Measurements from ENCODE around the gene PFKFB3. TPM values are rescaled to one million over a fixed set of nuclear protein-coding genes. Genes with fewer than 3 reads are reported as not detected.

PFKFB3 gene
- total and polyA plus RNA-seq, 2 of the 13 experiments (the other 11 are each of a cell fraction or from before 2014, with no cell fraction given) = 1.2 to 13.3 TPM

DNA sequence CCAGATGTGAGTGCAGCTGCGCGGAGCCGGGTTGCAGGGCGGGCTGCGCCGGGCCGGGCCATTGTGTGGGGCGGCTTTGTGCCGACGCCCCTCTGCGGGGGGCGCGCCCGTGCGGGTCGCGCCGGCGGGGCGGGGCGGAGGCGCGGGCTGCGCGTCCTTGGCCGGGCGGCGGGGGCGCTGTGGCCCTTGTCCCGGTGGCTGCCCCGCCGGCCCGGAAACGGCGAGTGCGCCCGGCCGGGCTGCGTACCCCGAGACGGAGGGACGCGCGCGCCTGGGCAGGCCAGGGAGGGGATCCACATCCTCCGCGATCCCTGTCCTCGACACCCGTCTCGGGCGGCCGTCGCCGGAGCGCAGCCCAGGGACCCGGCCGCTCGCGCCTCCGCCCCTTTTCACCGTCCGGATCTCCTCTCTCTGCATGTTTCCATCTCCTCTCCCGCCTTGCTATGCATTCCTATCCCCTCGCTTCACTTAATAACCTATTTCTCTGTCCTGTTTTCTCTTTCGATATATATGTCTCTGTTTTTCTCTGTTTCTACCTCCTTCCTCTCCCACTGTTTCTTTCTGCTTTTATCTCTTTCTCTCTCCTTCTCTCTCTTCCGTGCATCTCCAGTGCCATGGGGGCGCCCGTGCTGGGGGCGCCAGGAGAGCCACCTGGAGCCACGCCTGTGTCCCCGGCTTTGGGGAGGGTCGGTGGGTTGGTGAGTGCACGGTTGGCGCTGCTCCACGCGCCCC is 765 bp downstream of the PFKFB3 start (continued):
- TF ChIP-seq, protein P1, sequence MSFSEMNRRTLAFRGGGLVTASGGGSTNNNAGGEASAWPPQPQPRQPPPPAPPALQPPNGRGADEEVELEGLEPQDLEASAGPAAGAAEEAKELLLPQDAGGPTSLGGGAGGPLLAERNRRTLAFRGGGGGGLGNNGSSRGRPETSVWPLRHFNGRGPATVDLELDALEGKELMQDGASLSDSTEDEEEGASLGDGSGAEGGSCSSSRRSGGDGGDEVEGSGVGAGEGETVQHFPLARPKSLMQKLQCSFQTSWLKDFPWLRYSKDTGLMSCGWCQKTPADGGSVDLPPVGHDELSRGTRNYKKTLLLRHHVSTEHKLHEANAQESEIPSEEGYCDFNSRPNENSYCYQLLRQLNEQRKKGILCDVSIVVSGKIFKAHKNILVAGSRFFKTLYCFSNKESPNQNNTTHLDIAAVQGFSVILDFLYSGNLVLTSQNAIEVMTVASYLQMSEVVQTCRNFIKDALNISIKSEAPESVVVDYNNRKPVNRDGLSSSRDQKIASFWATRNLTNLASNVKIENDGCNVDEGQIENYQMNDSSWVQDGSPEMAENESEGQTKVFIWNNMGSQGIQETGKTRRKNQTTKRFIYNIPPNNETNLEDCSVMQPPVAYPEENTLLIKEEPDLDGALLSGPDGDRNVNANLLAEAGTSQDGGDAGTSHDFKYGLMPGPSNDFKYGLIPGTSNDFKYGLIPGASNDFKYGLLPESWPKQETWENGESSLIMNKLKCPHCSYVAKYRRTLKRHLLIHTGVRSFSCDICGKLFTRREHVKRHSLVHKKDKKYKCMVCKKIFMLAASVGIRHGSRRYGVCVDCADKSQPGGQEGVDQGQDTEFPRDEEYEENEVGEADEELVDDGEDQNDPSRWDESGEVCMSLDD (CRISPR knock-in tag; IDR thresholded peaks at IDR 0.05; ENCODE audit: borderline replicate concordance) = no peak
- no peak for TF ChIP-seq KLF16 (CRISPR knock-in tag; IDR thresholded peaks at IDR 0.05)
- no peak for TF ChIP-seq ZBTB49 (CRISPR knock-in tag; IDR thresholded peaks at IDR 0.05; ENCODE audit: borderline replicate concordance)

- intact Hi-C loops (cut with micrococcal nuclease; ENCODE audit: unreplicated experiment) (loop anchor here (5.0 kb wide), 1 partner anchor 73 kb away; no protein-coding TSS in a partner anchor), in situ Hi-C loops (cut with HindIII; ENCODE audit: extremely low pct_ligation_motif_present, low pct_unique_long_range_greater_than_20kb) (loop anchor here (5.0 kb wide), 1 partner anchor 198 kb away; no protein-coding TSS in a partner anchor)
- Histone ChIP-seq H2AFZ (ENCODE audit: low read length) (no peak overlapping the region), H4K20me1 (ENCODE audit: insufficient read depth, low read length) (peaks cover 15% of the 10 kb centered on the region; the same call in 1 of the 2 replicates), H3K4me3 (replicated peaks in 1 of 3; ENCODE audit: insufficient read depth in 1 of 3, low read depth in 2 of 3, low read length in 3 of 3) (peak overlapping the region; percentile 64 to 93 (median 79)), H3K27me3 (ENCODE audit: control insufficient read depth in 1 of 2, insufficient read depth in 2 of 2, low read length in 2 of 2) (peaks cover 0 to 7% of the 10 kb centered on the region in 2 experiments; a peak in 1 of 5 replicates), H3K79me2 (ENCODE audit: insufficient read depth, low read length) (peaks cover 15% of the 10 kb centered on the region), H3K9me3 (ENCODE audit: low read length) (no peaks in the 10 kb centered on the region), H3K4me1 (ENCODE audit: insufficient read depth, low read length) (peaks cover 43% of the 10 kb centered on the region), H3K9ac (ENCODE audit: insufficient read depth, low read depth, low read length) (peak overlapping the region; percentile 65; the same call in 1 of the 2 replicates), H3K4me2 (ENCODE audit: low read depth, low read length) (peak overlapping the region; percentile 98), H3K36me3 (replicated peaks in 1 of 2; ENCODE audit: control insufficient read depth in 1 of 2, insufficient read depth in 2 of 2, low read length in 2 of 2) (peaks cover 0 to 4% of the 10 kb centered on the region in 2 experiments; a peak in 2 of 5 replicates), H3K27ac (ENCODE audit: extremely low read length, insufficient read depth, low read length) (no peak overlapping the region)
- POLR2A ChIA-PET = no interaction called here
- CTCF ChIA-PET (ENCODE audit: low intra/inter-chr PET ratio, low total read pairs) = interaction anchor here (2.0 to 2.1 kb wide), 2 partner anchors 115 to 198 kb away, joined by 5 to 22 read pairs; partner anchors contain the start of gene RBM17
- DNase-seq (ENCODE audit: low spot score) = no peak
- no TSS peak for BruUV-seq (replicated peaks)
- FAIRE-seq = no peak
- 30% methylated on average over 4 of the region's 28 CpGs for WGBS (ENCODE audit: low lambda C conversion rate)
- no peak for ATAC-seq
- no peak for TF ChIP-seq KDM6A (CRISPR knock-in tag; IDR thresholded peaks at IDR 0.05; ENCODE audit: low read depth)
- no peak for TF ChIP-seq ZNF841 (CRISPR knock-in tag; IDR thresholded peaks at IDR 0.05; ENCODE audit: borderline replicate concordance)
- peak; percentile 58; the same call in 1 of the 2 replicates for TF ChIP-seq ZC3H13 (CRISPR knock-in tag; IDR thresholded peaks at IDR 0.05)
- peak; percentile 18; the same call in 1 of the 2 replicates for TF ChIP-seq MTA1 (CRISPR knock-in tag; IDR thresholded peaks at IDR 0.05; ENCODE audit: borderline replicate concordance)
- no peak for TF ChIP-seq ZNF616 (CRISPR knock-in tag; IDR thresholded peaks at IDR 0.05; ENCODE audit: low read depth)
- TF ChIP-seq HNRNPLL (IDR thresholded peaks at IDR 0.05; ENCODE audit: low read depth, low read length, poor library complexity, severe bottlenecking) = peak; percentile 1
Measured at GRCh38 chr10:6204063-6204340, 1.3 kb downstream of the PFKFB3 start.
